IMR-90 (cell line): ENCODE measurements around the gene EGFR. TPM values are rescaled to one million over a fixed set of nuclear protein-coding genes. Genes with fewer than 3 reads are reported as not detected.
A peak's percentile ranks its signal among the peaks of the same experiment; 100 is the strongest.

Source experiments
- ATAC-seq: fragments of 200-7000 bp; cut with Tn5 transposase; 2 replicates; pipeline ENCODE4 v1.9.1; 2020; ENCODE audit warnings: low read depth, mild to moderate bottlenecking, moderate library complexity
- BruUV-seq: library from RNA; stranded (reverse); fragments of 400-500 nt; replicated peaks from 2 replicates; lab custom pipeline; 2021; lab: Mats Ljungman, UMichigan
- CTCF ChIA-PET: fragments of 300-600 bp; formaldehyde crosslinking; extraction: SDS; loops from one replicate; lab custom pipeline; 2021; ENCODE audit warnings: antibody characterized with exemption; lab: Yijun Ruan, JAX
- POLR2A ChIA-PET: fragments of 300-600 bp; sonication (Branson Sonifier 250); formaldehyde crosslinking; loops from one replicate; lab custom pipeline; 2022; ENCODE audit warnings: antibody characterized with exemption; ENCODE audit not compliant: unreplicated experiment; lab: Charles Lee
- DNase-seq: peaks from one replicate; pipeline ENCODE4 v3.0.0; 2013
- H2AFZ ChIP-seq: replicated peaks from 2 replicates; pipeline ENCODE3; 2013; ENCODE audit warnings: low read length, mild to moderate bottlenecking; ENCODE audit not compliant: poor library complexity
- H2AK5ac ChIP-seq: 2 replicates; pipeline ENCODE4 v1.6.1; 2013; ENCODE audit warnings: low read depth, low read length, inconsistent platforms
- H2AK9ac ChIP-seq: replicated peaks from 2 replicates; pipeline ENCODE3; 2013; ENCODE audit warnings: mild to moderate bottlenecking, low read depth, low read length, moderate library complexity; ENCODE audit not compliant: poor library complexity
- H2BK120ac ChIP-seq: 2 replicates; pipeline ENCODE4 v1.6.1; 2013; ENCODE audit warnings: low read depth, low read length, inconsistent platforms
- H2BK15ac ChIP-seq: 3 replicates; pipeline ENCODE4 v1.6.1; 2013; ENCODE audit warnings: low read depth, low read length, inconsistent platforms
- H2BK20ac ChIP-seq: 2 replicates; pipeline ENCODE4 v1.6.1; 2013; ENCODE audit warnings: low read depth, mild to moderate bottlenecking, inconsistent platforms, low read length, moderate library complexity
- H2BK5ac ChIP-seq: 2 replicates; pipeline ENCODE4 v1.6.1; 2013; ENCODE audit warnings: mild to moderate bottlenecking, low read depth, low read length, inconsistent platforms; ENCODE audit not compliant: poor library complexity, severe bottlenecking
- H3K14ac ChIP-seq: replicated peaks from 2 replicates; pipeline ENCODE4 v1.6.1; 2013; ENCODE audit warnings: low read depth, low read length, inconsistent platforms
- H3K18ac ChIP-seq: 2 replicates; pipeline ENCODE4 v1.6.1; 2013; ENCODE audit warnings: low read depth, low read length, control low read depth
- H3K23ac ChIP-seq: 2 replicates; pipeline ENCODE4 v1.6.1; 2013; ENCODE audit warnings: low read depth, low read length, inconsistent platforms
- H3K27ac ChIP-seq: 2 replicates; pipeline ENCODE4 v1.5.1; 2013; ENCODE audit warnings: mild to moderate bottlenecking, control low read depth, low read length; ENCODE audit not compliant: insufficient read depth
- H3K27me3 ChIP-seq: 2 replicates; pipeline ENCODE4 v1.6.1; 2013; ENCODE audit warnings: low read length; ENCODE audit not compliant: control insufficient read depth, insufficient read depth
- H3K36me3 ChIP-seq: 2 replicates; pipeline ENCODE4 v1.6.1; 2013; ENCODE audit warnings: low read length, mixed read lengths; ENCODE audit not compliant: control insufficient read depth, insufficient read depth
- H3K4ac ChIP-seq: 2 replicates; pipeline ENCODE4 v1.6.1; 2013; ENCODE audit warnings: low read depth, low read length, inconsistent platforms
- H3K4me1 ChIP-seq: 2 replicates; pipeline ENCODE4 v1.6.1; 2013; ENCODE audit warnings: low read length, mixed read lengths; ENCODE audit not compliant: control insufficient read depth, insufficient read depth
- H3K4me2 ChIP-seq: 2 replicates; pipeline ENCODE4 v1.6.1; 2013; ENCODE audit warnings: low read depth, mild to moderate bottlenecking, control low read depth, low read length, moderate library complexity
- H3K4me3 ChIP-seq: 2 replicates; pipeline ENCODE4 v1.5.1; 2013; ENCODE audit warnings: low read depth, mild to moderate bottlenecking, control low read depth, low read length, moderate library complexity; ENCODE audit not compliant: insufficient read depth
- H3K56ac ChIP-seq: 2 replicates; pipeline ENCODE4 v1.6.1; 2013; ENCODE audit warnings: low read length, inconsistent platforms; ENCODE audit not compliant: insufficient read depth; ENCODE audit errors: extremely low read depth
- H3K79me1 ChIP-seq, 2 experiments: 2 replicates each; pipeline ENCODE4 v1.6.1; 2013; ENCODE audit warnings: low read length in 2 of 2, inconsistent platforms in 1 of 2, low read depth in 1 of 2
- H3K9ac ChIP-seq: 2 replicates; pipeline ENCODE4 v1.6.1; 2013; ENCODE audit warnings: low read depth, low read length, control low read depth
- H3K9me1 ChIP-seq: 2 replicates; pipeline ENCODE4 v1.6.1; 2013; ENCODE audit warnings: low read length, inconsistent platforms; ENCODE audit not compliant: insufficient read depth
- H3K9me3 ChIP-seq: 2 replicates; pipeline ENCODE4 v1.6.1; 2013; ENCODE audit warnings: low read length; ENCODE audit not compliant: control insufficient read depth, insufficient read depth
- H4K20me1 ChIP-seq: 2 replicates; pipeline ENCODE4 v1.6.1; 2013; ENCODE audit warnings: low read length, inconsistent platforms; ENCODE audit not compliant: insufficient read depth
- H4K5ac ChIP-seq: 2 replicates; pipeline ENCODE4 v1.6.1; 2013; ENCODE audit warnings: mild to moderate bottlenecking, low read depth, low read length, control low read depth
- H4K8ac ChIP-seq, 2 experiments: 2 replicates each; pipeline ENCODE4 v1.6.1; 2013; ENCODE audit warnings: low read depth in 2 of 2, low read length in 2 of 2, control low read depth in 1 of 2, inconsistent platforms in 1 of 2
- H4K91ac ChIP-seq: 2 replicates; pipeline ENCODE4 v1.6.1; 2013; ENCODE audit warnings: low read depth, low read length, inconsistent platforms; ENCODE audit not compliant: insufficient read depth
- CEBPB ChIP-seq: IDR thresholded peaks from 2 replicates; pipeline ENCODE4 v1.6.1; 2012; ENCODE audit warnings: low read depth, low read length, improper control_type of control experiment
- CHD1 ChIP-seq: IDR thresholded peaks from 2 replicates; pipeline ENCODE4 v1.6.1; 2012; ENCODE audit warnings: low read depth, low read length, improper control_type of control experiment
- FOS ChIP-seq: fragments of 150-350 bp; IDR thresholded peaks from 2 replicates; pipeline ENCODE4 v1.6.1; 2016; ENCODE audit warnings: low read depth, low read length
- MAFK ChIP-seq: IDR thresholded peaks from 2 replicates; pipeline ENCODE4 v1.6.1; 2012; ENCODE audit warnings: low read depth, low read length, improper control_type of control experiment
- MAZ ChIP-seq: IDR thresholded peaks from 2 replicates; pipeline ENCODE4 v1.6.1; 2012; ENCODE audit warnings: low read depth, mild to moderate bottlenecking, low read length, improper control_type of control experiment, moderate library complexity, borderline replicate concordance
- MXI1 ChIP-seq: IDR thresholded peaks from 2 replicates; pipeline ENCODE4 v1.6.1; 2012; ENCODE audit warnings: low read depth, mild to moderate bottlenecking, low read length, moderate library complexity, borderline replicate concordance
- NFE2L2 ChIP-seq: fragments of 150-350 bp; IDR thresholded peaks from 2 replicates; pipeline ENCODE4 v1.6.1; 2016; ENCODE audit warnings: low read depth, mild to moderate bottlenecking, low read length
- SMC3 ChIP-seq: fragments of 150-350 bp; IDR thresholded peaks from 2 replicates; pipeline ENCODE4 v1.6.1; 2016; ENCODE audit warnings: low read depth, mild to moderate bottlenecking, antibody characterized with exemption, low read length, moderate library complexity
- WGBS, 2 experiments: methylation state at CpG; one replicate each; pipeline versions ENCODE4 v1.1.5 to v1.1.7; 2013; ENCODE audit warnings: missing lambda C conversion rate in 2 of 2; ENCODE audit not compliant: insufficient read length in 1 of 2; ENCODE audit errors: extremely low coverage in 2 of 2; 5-methylcytosine and 5-hydroxymethylcytosine counted together
- dilution Hi-C: fragments of 300-500 bp; cut with HindIII; formaldehyde crosslinking; loops from one replicate; pipeline ENCODE4 v1.14.3; 2018; ENCODE audit warnings: low sequenced_read_pairs; ENCODE audit not compliant: unreplicated experiment
- in situ Hi-C: fragments of 300-500 bp; cut with MboI; formaldehyde crosslinking; loops from 3 replicates; pipeline ENCODE4 v1.14.3; 2019; ENCODE audit warnings: low sequenced_read_pairs, inconsistent platforms, mixed read lengths
- intact Hi-C: fragments of 100-400 bp; cut with micrococcal nuclease; formaldehyde crosslinking; loops from 2 replicates; pipeline ENCODE4 v1.10.0; 2022
- polyA plus RNA-seq, 3 experiments: library from polyadenylated mRNA; depleted of rRNA; stranded (reverse); fragments of >200 nt; gene quantifications; 2 replicates each; pipeline ENCODE4 v1.2.3, GENCODE V29; 2012; ENCODE audit warnings: low replicate concordance in 1 of 3
- total RNA-seq: library from RNA; depleted of rRNA; stranded (reverse); fragments of >200 nt; gene quantifications from 2 replicates; pipeline ENCODE4 v1.2.3, GENCODE V29; 2012
- TF ChIP-seq, protein P1 (sequence below): fragments of 150-350 bp; IDR thresholded peaks from 2 replicates; pipeline ENCODE4 v1.6.1; 2016; ENCODE audit warnings: low read depth, mild to moderate bottlenecking, low read length, moderate library complexity, borderline replicate concordance

EGFR gene
- total and polyA plus RNA-seq, 2 of the 4 experiments (the other 2 are of a cell fraction): 36.9 to 60.4 TPM

- no peak overlapping the region for H2AK9ac ChIP-seq
- in situ Hi-C loops: no loop called here
- intact Hi-C loops: no loop called here
- H3K9me3 ChIP-seq: no peaks in the 10 kb centered on the region
- no peaks in the 10 kb centered on the region for H3K27me3 ChIP-seq
- 93% methylated on average over 2 of the region's 4 CpGs; no CpG with 5 or more reads in 1 of the 2 experiments for WGBS, 2 experiments
- H4K20me1 ChIP-seq: peaks cover 4% of the 10 kb centered on the region
- H3K4me2 ChIP-seq: no peak overlapping the region
- DNase-seq: no peak
- no peak overlapping the region; the same call in 1 of the 2 replicates for H3K18ac ChIP-seq
- no peak for ATAC-seq
- H2BK15ac ChIP-seq: peak overlapping the region; percentile 30; the same call in 2 of the 3 replicates
- peak overlapping the region; percentile 58 for H2BK20ac ChIP-seq
- peak overlapping the region; percentile 21; the same call in 1 of the 2 replicates for H3K14ac ChIP-seq
- peak overlapping the region; percentile 72 for H4K91ac ChIP-seq
- H3K4me1 ChIP-seq: peaks cover 30% of the 10 kb centered on the region
- peak overlapping the region; percentile 52 for H3K4ac ChIP-seq
- H4K5ac ChIP-seq: no peak overlapping the region; the same call in 1 of the 2 replicates
- no peak overlapping the region for H3K4me3 ChIP-seq
- H3K23ac ChIP-seq: peak overlapping the region; percentile 6
- peak overlapping the region; percentile 77; the same call in 1 of the 2 replicates for H2AK5ac ChIP-seq
- ChIA-PET POLR2A (no interaction called here), CTCF (interaction anchor here (0.9 to 1.6 kb wide), 2 partner anchors 42 to 182 kb away, joined by 3 to 5 read pairs; no protein-coding TSS in a partner anchor)
- peak overlapping the region; percentile 42; the same call in 1 of the 2 replicates for H3K9ac ChIP-seq
- H3K9me1 ChIP-seq: peaks cover 32% of the 10 kb centered on the region
- no peak overlapping the region for H2AFZ ChIP-seq
- dilution Hi-C loops: no loop called here
- H3K27ac ChIP-seq: no peak overlapping the region; the same call in 1 of the 2 replicates
- H3K79me1 ChIP-seq: peaks cover 24 to 88% of the 10 kb centered on the region in 2 experiments
- peak overlapping the region; percentile 50 for H2BK120ac ChIP-seq
- no peak overlapping the region for H3K56ac ChIP-seq
- H3K36me3 ChIP-seq: peaks cover 14% of the 10 kb centered on the region
- H2BK5ac ChIP-seq: peak overlapping the region; percentile 85
- BruUV-seq: no TSS peak
- peak overlapping the region; percentile 17 to 38; a peak in 2 of 4 replicates for H4K8ac ChIP-seq
- TF ChIP-seq MXI1 (no peak), CHD1 (no peak), FOS (no peak), SMC3 (no peak), MAZ (no peak), CEBPB (no peak), MAFK (no peak), NFE2L2 (no peak)
- TF ChIP-seq, protein P1, sequence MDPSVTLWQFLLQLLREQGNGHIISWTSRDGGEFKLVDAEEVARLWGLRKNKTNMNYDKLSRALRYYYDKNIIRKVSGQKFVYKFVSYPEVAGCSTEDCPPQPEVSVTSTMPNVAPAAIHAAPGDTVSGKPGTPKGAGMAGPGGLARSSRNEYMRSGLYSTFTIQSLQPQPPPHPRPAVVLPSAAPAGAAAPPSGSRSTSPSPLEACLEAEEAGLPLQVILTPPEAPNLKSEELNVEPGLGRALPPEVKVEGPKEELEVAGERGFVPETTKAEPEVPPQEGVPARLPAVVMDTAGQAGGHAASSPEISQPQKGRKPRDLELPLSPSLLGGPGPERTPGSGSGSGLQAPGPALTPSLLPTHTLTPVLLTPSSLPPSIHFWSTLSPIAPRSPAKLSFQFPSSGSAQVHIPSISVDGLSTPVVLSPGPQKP: no peak
Measured at GRCh38 chr7:55072251-55072650, 53.4 kb downstream of the EGFR start.
